Measurements from ENCODE around the gene KAT2B. TPM values are rescaled to one million over a fixed set of nuclear protein-coding genes. Genes with fewer than 3 reads are reported as not detected.
"Not testable (repeated sequence)": the region's sequence is repeated elsewhere in the genome, so short reads cannot be mapped to it uniquely, and the experiment has no call there.

Gene KAT2B
- total RNA-seq, 1 experiment from 2014 or later = 33.6 TPM

GRCh38 chr3:20038699-20039465, 1.4 kb upstream of the KAT2B start:
- in situ Hi-C loops (cut with HindIII; ENCODE audit: low pct_unique_long_range_greater_than_20kb, low sequenced_read_pairs) = no loop called here
- DNase-seq (ENCODE audit: low read depth, low spot score) = no peak

GRCh38 chr3:20039466-20039764, 831 bp upstream of the KAT2B start:
- in situ Hi-C loops (cut with HindIII; ENCODE audit: low pct_unique_long_range_greater_than_20kb, low sequenced_read_pairs) = no loop called here
- no peak for DNase-seq (ENCODE audit: low read depth, low spot score)

- in situ Hi-C loops (cut with HindIII; ENCODE audit: low pct_unique_long_range_greater_than_20kb, low sequenced_read_pairs) = no loop called here
- peak; percentile 69 for DNase-seq (ENCODE audit: low read depth, low spot score)
Observed at GRCh38 chr3:20040548-20041196, 426 bp downstream of the KAT2B start.

GRCh38 chr3:20041197-20041780, 1.0 kb downstream of the KAT2B start:
- peak; percentile 52 for DNase-seq (ENCODE audit: low read depth, low spot score)
- in situ Hi-C loops (cut with HindIII; ENCODE audit: low pct_unique_long_range_greater_than_20kb, low sequenced_read_pairs) = no loop called here

- DNase-seq (ENCODE audit: low read depth, low spot score) = no peak
- in situ Hi-C loops (cut with HindIII; ENCODE audit: low pct_unique_long_range_greater_than_20kb, low sequenced_read_pairs) = no loop called here
Observed at GRCh38 chr3:20042331-20042730, 2.1 kb downstream of the KAT2B start.

- in situ Hi-C loops (cut with HindIII; ENCODE audit: low pct_unique_long_range_greater_than_20kb, low sequenced_read_pairs) = no loop called here
- peak; percentile 57 for DNase-seq (ENCODE audit: low read depth, low spot score)
Observed at GRCh38 chr3:20043396-20043795, 3.1 kb downstream of the KAT2B start.

- in situ Hi-C loops (cut with HindIII; ENCODE audit: low pct_unique_long_range_greater_than_20kb, low sequenced_read_pairs) = no loop called here
- DNase-seq (ENCODE audit: low read depth, low spot score) = no peak
Observed at GRCh38 chr3:20043825-20044224, 3.6 kb downstream of the KAT2B start.

- DNase-seq (ENCODE audit: low read depth, low spot score); in situ Hi-C loops (cut with HindIII; ENCODE audit: low pct_unique_long_range_greater_than_20kb, low sequenced_read_pairs): not testable (repeated sequence)
Observed at GRCh38 chr3:20045141-20045540, 4.9 kb downstream of the KAT2B start.

GRCh38 chr3:20046556-20046955, 6.3 kb downstream of the KAT2B start:
- no peak for DNase-seq (ENCODE audit: low read depth, low spot score)
- in situ Hi-C loops (cut with HindIII; ENCODE audit: low pct_unique_long_range_greater_than_20kb, low sequenced_read_pairs) = no loop called here

GRCh38 chr3:20047341-20047779, 7.1 kb downstream of the KAT2B start:
- no peak for DNase-seq (ENCODE audit: low read depth, low spot score)
- in situ Hi-C loops (cut with HindIII; ENCODE audit: low pct_unique_long_range_greater_than_20kb, low sequenced_read_pairs) = no loop called here

GRCh38 chr3:20047976-20048883, 8.0 kb downstream of the KAT2B start:
- in situ Hi-C loops (cut with HindIII; ENCODE audit: low pct_unique_long_range_greater_than_20kb, low sequenced_read_pairs) = no loop called here

GRCh38 chr3:20051123-20051806, 11.0 kb downstream of the KAT2B start:
- DNase-seq (ENCODE audit: low read depth, low spot score) = no peak
- in situ Hi-C loops (cut with HindIII; ENCODE audit: low pct_unique_long_range_greater_than_20kb, low sequenced_read_pairs) = no loop called here

More at GRCh38 chr3:20047976-20048883, 8.0 kb downstream of the KAT2B start:
- DNase-seq (ENCODE audit: low read depth, low spot score) = no peak

- in situ Hi-C loops (cut with HindIII; ENCODE audit: low pct_unique_long_range_greater_than_20kb, low sequenced_read_pairs) = no loop called here
- DNase-seq (ENCODE audit: low read depth, low spot score) = no peak
Observed at GRCh38 chr3:20052851-20053250, 12.6 kb downstream of the KAT2B start.

- peak; percentile 70 for DNase-seq (ENCODE audit: low read depth, low spot score)
- in situ Hi-C loops (cut with HindIII; ENCODE audit: low pct_unique_long_range_greater_than_20kb, low sequenced_read_pairs) = no loop called here
Observed at GRCh38 chr3:20054549-20054987, 14.3 kb downstream of the KAT2B start.

GRCh38 chr3:20055020-20055775, 15.0 kb downstream of the KAT2B start:
- in situ Hi-C loops (cut with HindIII; ENCODE audit: low pct_unique_long_range_greater_than_20kb, low sequenced_read_pairs) = no loop called here
- no peak for DNase-seq (ENCODE audit: low read depth, low spot score)

- no peak for DNase-seq (ENCODE audit: low read depth, low spot score)
- in situ Hi-C loops (cut with HindIII; ENCODE audit: low pct_unique_long_range_greater_than_20kb, low sequenced_read_pairs) = no loop called here
Observed at GRCh38 chr3:20055842-20056241, 15.6 kb downstream of the KAT2B start.
